M059J (cell line): Measurements from ENCODE around the gene COL4A4. TPM values are rescaled to one million over a fixed set of nuclear protein-coding genes. Genes with fewer than 3 reads are reported as not detected.

Experiments
- DNase-seq: peaks from one replicate; pipeline ENCODE4 v3.0.0-alpha.2; 2012; ENCODE audit warnings: low read depth
- total RNA-seq: library from RNA; depleted of rRNA; stranded (reverse); fragments of >200 nt; shearing (Covaris generic); gene quantifications from 2 replicates; pipeline ENCODE4 v1.2.3, GENCODE V29; 2014; rRNA removed

The COL4A4 gene
- total RNA-seq, 1 experiment from 2014 or later, result 0.89 TPM

GRCh38 chr2:226981791-226982326 is 182.1 kb downstream of the COL4A4 start:
- no peak for DNase-seq

GRCh38 chr2:226979004-226979403 is 185.0 kb downstream of the COL4A4 start:
- DNase-seq, result no peak

- DNase-seq, result no peak
Measured at GRCh38 chr2:226978300-226978699, 185.7 kb downstream of the COL4A4 start.

- peak; percentile 73 for DNase-seq
Measured at GRCh38 chr2:226977775-226978190, 186.2 kb downstream of the COL4A4 start.

GRCh38 chr2:226973816-226974215 is 190.2 kb downstream of the COL4A4 start:
- DNase-seq, result no peak

- no peak for DNase-seq
Measured at GRCh38 chr2:226971770-226972169, 192.2 kb downstream of the COL4A4 start.

- DNase-seq, result no peak
Measured at GRCh38 chr2:226971084-226971483, 192.9 kb downstream of the COL4A4 start.

GRCh38 chr2:226970362-226970761 is 193.6 kb downstream of the COL4A4 start:
- no peak for DNase-seq

GRCh38 chr2:226969417-226970080 is 194.5 kb downstream of the COL4A4 start:
- no peak for DNase-seq

GRCh38 chr2:226965376-226965775 is 198.6 kb downstream of the COL4A4 start:
- DNase-seq, result peak; percentile 22

- DNase-seq, result peak; percentile 95
Measured at GRCh38 chr2:226963528-226963927, 200.5 kb downstream of the COL4A4 start.

GRCh38 chr2:226962176-226962773 is 201.7 kb downstream of the COL4A4 start:
- no peak for DNase-seq

GRCh38 chr2:226959418-226959817 is 204.6 kb downstream of the COL4A4 start:
- no peak for DNase-seq

- DNase-seq, result no peak
Measured at GRCh38 chr2:226956659-226957058, 207.3 kb downstream of the COL4A4 start.

GRCh38 chr2:226953826-226954225 is 210.2 kb downstream of the COL4A4 start:
- no peak for DNase-seq

- no peak for DNase-seq
Measured at GRCh38 chr2:226953206-226953605, 210.8 kb downstream of the COL4A4 start.

Other genes starting within 250 kb of the COL4A4 start
- gene COL4A3, start 419 bp upstream of the COL4A4 start, total RNA-seq, result 0.02 and 0.47 TPM in 2 replicates
- 148 and 168 TPM in 2 replicates for gene MFF, start 161.0 kb upstream of the COL4A4 start, total RNA-seq
- gene TM4SF20, start 215.1 kb upstream of the COL4A4 start, total RNA-seq, result not detected in 2 replicates
- not detected in 2 replicates for gene SCYGR1, start 223.7 kb upstream of the COL4A4 start, total RNA-seq